Activated T-cell treated with anti-CD3 and anti-CD28 coated beads, Interleukin-2, amount 50 U/mL, for 72 hours (primary cell): ENCODE results near the gene KIAA1671. TPM values are rescaled to one million over a fixed set of nuclear protein-coding genes. Genes with fewer than 3 reads are reported as not detected.
A peak's percentile ranks its signal among the peaks of the same experiment; 100 is the strongest.

ENCODE experiments used
- ATAC-seq, 2 donors: fragments of 150-1000 bp; cut with Tn5 transposase; replicated peaks in 1 of 2; 2 replicates each; pipeline ENCODE4 v1.10.0; 2021; ENCODE audit warnings: moderate library complexity in 2 of 2, mild to moderate bottlenecking in 1 of 2
- DNase-seq, 2 donors: peaks; one replicate each; pipeline ENCODE4 v3.0.0; 2021 to 2022; ENCODE audit warnings: mixed read lengths in 1 of 2
- H3K27ac Mint-ChIP-seq: one replicate; pipeline ENCODE4 v1.8.0; 2022; ENCODE audit warnings: mild to moderate bottlenecking, moderate library complexity, mixed read lengths
- H3K27me3 Mint-ChIP-seq: one replicate; pipeline ENCODE4 v1.8.0; 2022; ENCODE audit warnings: low read depth, mixed read lengths
- H3K36me3 Mint-ChIP-seq, 2 donors: one replicate each; pipeline ENCODE4 v1.8.0; 2022; ENCODE audit warnings: mixed read lengths in 2 of 2, mild to moderate bottlenecking in 1 of 2; ENCODE audit not compliant: insufficient read depth in 2 of 2
- H3K4me1 Mint-ChIP-seq: one replicate; pipeline ENCODE4 v1.8.0; 2022; ENCODE audit warnings: low read depth, mixed read lengths
- H3K4me3 Mint-ChIP-seq, 2 donors: one replicate each; pipeline ENCODE4 v1.8.0; 2022; ENCODE audit warnings: mild to moderate bottlenecking in 2 of 2, mixed read lengths in 2 of 2, moderate library complexity in 2 of 2
- H3K9me3 Mint-ChIP-seq, 2 donors: one replicate each; pipeline ENCODE4 v1.8.0; 2022; ENCODE audit warnings: mixed read lengths in 2 of 2
- total RNA-seq, 2 donors: library from RNA; stranded (reverse); gene quantifications; one replicate each; pipeline ENCODE4 v1.2.3, GENCODE V29; 2022

Gene KIAA1671
- total RNA-seq, 2 donors from 2014 or later, result 6.6 to 10.8 TPM

- DNase-seq (no peak), ATAC-seq (no peak)
- H3K4me1 Mint-ChIP-seq, result no peaks in the 10 kb centered on the region
- H3K27ac Mint-ChIP-seq, result no peak overlapping the region
- H3K4me3 Mint-ChIP-seq, result no peak overlapping the region
- no peaks in the 10 kb centered on the region for H3K36me3 Mint-ChIP-seq
- H3K9me3 Mint-ChIP-seq, result no peaks in the 10 kb centered on the region
- no peaks in the 10 kb centered on the region for H3K27me3 Mint-ChIP-seq
These were observed 10.2 kb upstream of the KIAA1671 start for GRCh38 chr22:24942301-24942700.

- no peak for DNase-seq
- ATAC-seq, result no peak
- H3K4me1 Mint-ChIP-seq, result no peaks in the 10 kb centered on the region
These were observed 8.1 kb upstream of the KIAA1671 start for GRCh38 chr22:24944217-24944937.

DNA sequence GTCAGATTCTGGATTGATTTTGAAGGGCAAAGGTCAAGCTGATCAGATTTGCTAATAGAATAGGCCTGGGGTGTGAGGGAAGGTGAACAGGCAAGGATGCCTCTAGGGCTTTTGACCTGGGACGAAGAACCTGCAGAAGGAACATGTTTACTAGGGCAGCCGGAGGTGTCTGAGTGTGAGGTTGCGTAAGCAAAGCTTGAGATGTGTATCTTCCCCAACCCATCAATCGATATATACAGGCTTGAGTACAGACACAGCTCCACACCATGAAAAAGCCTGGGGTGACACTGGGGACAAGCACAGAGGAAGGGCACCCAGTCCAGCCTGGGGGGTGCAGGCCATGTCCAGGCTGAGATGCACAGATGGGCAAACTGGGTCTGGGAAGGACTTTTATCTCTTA is 7.1 kb upstream of the KIAA1671 start:
- ATAC-seq (no peak), DNase-seq (no peak)
- no peaks in the 10 kb centered on the region for H3K36me3 Mint-ChIP-seq
- H3K27ac Mint-ChIP-seq, result no peak overlapping the region
- peaks cover 19% of the 10 kb centered on the region for H3K27me3 Mint-ChIP-seq
- no peak overlapping the region for H3K4me3 Mint-ChIP-seq
- H3K4me1 Mint-ChIP-seq, result no peaks in the 10 kb centered on the region
- H3K9me3 Mint-ChIP-seq, result no peaks in the 10 kb centered on the region

More at GRCh38 chr22:24944217-24944937, 8.1 kb upstream of the KIAA1671 start:
- H3K27me3 Mint-ChIP-seq, result peaks cover 9% of the 10 kb centered on the region
- H3K36me3 Mint-ChIP-seq, result no peaks in the 10 kb centered on the region
- H3K27ac Mint-ChIP-seq, result no peak overlapping the region
- no peaks in the 10 kb centered on the region for H3K9me3 Mint-ChIP-seq
- no peak overlapping the region for H3K4me3 Mint-ChIP-seq

GRCh38 chr22:24947383-24947782 is 5.1 kb upstream of the KIAA1671 start:
- no peak for DNase-seq
- H3K27ac Mint-ChIP-seq, result no peak overlapping the region
- peaks cover 6% of the 10 kb centered on the region for H3K4me1 Mint-ChIP-seq
- H3K4me3 Mint-ChIP-seq, result no peak overlapping the region
- H3K9me3 Mint-ChIP-seq, result no peaks in the 10 kb centered on the region
- ATAC-seq, result no peak
- peaks cover 36% of the 10 kb centered on the region for H3K27me3 Mint-ChIP-seq
- H3K36me3 Mint-ChIP-seq, result no peaks in the 10 kb centered on the region

DNA sequence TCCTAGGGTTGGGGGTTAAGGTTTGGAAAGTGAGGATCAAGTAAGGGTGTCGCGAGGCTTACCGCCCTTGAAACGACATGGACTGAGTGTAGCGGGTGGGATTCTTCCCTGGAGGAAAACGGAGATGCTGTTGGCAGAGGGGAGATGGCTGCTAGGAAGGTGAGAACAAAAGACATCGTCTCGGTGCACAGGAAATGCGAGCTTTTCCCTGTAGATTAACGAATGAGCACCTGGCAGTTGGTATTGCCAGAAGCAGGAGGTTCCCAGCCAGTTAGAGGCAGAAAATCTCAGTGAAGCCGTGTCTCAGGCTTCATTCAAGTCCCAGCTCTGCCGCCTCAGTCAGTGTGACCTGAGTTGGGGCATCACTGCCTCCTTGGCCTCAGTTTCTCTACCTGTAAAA is 4.6 kb upstream of the KIAA1671 start:
- H3K27me3 Mint-ChIP-seq, result peaks cover 37% of the 10 kb centered on the region
- ATAC-seq (no peak), DNase-seq (no peak)
- H3K4me1 Mint-ChIP-seq, result peaks cover 7% of the 10 kb centered on the region
- H3K36me3 Mint-ChIP-seq, result no peaks in the 10 kb centered on the region
- no peaks in the 10 kb centered on the region for H3K9me3 Mint-ChIP-seq
- H3K4me3 Mint-ChIP-seq, result no peak overlapping the region
- no peak overlapping the region for H3K27ac Mint-ChIP-seq

DNA sequence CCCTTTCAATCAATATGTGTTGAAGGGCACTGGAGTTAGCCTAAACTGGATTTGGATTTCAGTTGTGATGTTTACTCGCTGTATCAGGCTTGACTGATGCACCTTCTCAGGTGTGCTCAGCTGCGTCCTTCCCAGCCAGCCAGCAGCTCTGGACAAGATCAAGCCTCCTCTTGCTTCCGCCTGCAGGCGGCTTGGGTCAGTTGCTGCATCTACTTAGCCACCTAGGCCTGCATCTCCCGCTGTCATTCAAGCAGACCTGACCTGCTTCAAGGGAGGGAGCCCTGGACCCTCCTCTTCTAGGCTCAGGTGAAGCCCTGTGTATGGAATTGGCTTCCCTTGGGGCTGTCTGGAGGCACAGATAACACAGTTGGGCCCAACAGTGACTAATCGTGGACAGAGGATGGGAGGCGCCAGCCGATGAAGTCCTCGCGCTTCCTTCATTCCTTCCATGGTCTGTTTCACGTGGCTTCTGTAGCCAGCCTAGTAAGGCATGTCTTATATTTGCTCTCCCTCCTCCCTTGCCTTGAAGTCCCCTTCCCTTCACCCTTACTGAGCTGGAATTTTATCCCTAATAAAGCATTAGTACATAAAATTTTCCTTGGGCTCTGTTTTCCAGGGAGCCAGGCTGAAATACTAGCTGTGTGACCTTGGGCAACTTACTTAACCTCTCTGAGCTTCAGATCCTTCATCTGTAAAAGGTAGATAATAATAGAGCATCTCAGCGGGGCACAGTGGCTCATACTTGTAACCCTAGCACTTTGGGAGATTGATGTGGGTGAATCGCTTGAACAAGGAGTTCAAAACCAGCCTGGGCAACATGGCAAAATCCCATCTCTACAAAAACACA is 3.9 kb upstream of the KIAA1671 start:
- Mint-ChIP-seq H3K9me3 (no peaks in the 10 kb centered on the region), H3K27me3 (peaks cover 44% of the 10 kb centered on the region), H3K4me3 (no peak overlapping the region), H3K4me1 (peaks cover 12% of the 10 kb centered on the region), H3K27ac (no peak overlapping the region), H3K36me3 (no peaks in the 10 kb centered on the region)
- DNase-seq (no peak), ATAC-seq (no peak)

DNA sequence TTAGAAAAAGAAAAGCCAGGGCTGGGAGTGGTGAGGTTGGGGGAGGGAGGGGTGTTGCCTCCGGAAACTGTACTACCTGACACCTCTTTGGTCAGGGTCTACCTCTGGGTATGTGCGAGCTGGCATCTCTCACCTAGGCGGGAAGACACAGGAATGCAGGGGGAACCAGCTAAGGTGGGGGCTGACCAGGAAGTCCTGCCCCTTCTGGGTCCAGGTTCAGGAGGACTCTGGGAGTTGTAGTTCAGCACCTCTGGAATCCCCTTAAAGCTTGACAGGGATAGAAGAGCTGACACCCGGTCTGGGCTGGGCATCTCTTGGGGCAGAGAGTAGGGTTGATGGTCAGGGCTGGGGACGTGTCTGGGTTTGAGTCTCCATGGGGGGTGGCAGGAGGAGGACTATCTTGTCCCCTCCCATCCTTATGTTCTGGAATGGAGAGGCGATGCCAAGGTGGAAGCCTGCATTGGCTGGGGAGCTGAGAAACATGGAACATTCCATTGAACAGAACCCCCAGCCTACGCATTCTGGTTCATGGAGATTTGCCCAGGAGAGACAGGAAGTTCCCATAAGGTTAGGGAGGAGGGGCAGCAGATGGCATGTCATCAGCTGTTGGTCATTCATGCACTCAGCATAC is 2.1 kb upstream of the KIAA1671 start:
- ATAC-seq (no peak), DNase-seq (no peak)
- Mint-ChIP-seq H3K36me3 (no peaks in the 10 kb centered on the region), H3K9me3 (no peaks in the 10 kb centered on the region), H3K27me3 (peaks cover 60% of the 10 kb centered on the region), H3K4me3 (no peak overlapping the region), H3K27ac (no peak overlapping the region), H3K4me1 (peaks cover 12% of the 10 kb centered on the region)

DNA sequence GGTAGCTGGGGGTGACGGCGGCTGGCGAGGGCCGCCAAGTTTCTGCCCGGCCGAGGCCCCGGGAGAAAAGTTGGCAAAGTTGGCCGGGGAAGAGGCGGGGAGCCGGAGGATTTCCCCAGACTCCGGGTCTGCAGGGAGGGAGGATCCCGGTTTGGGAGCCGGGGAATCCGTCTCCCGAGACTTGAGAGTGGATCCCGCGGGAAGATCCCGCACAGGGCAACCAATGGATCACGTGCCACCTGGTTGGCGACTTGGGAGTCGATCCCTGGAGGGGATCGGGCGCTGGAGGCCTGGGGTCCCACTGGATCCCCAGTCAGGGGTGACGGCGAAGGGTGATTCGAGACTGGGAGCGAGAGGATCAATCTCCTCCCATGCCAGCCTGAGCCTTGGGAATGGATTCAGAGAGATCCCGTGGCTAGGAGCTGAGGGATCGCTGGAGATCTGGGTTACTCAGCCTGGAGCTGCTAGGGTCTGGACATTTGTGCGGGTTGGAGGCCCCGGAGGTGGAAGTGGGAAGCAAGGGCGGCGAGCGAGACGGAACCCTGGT is 394 bp downstream of the KIAA1671 start:
- H3K4me3 Mint-ChIP-seq, result peak overlapping the region; percentile 78 to 95
- H3K4me1 Mint-ChIP-seq, result peaks cover 12% of the 10 kb centered on the region
- DNase-seq, result peak; percentile 5 to 6
- no peak for ATAC-seq
- H3K27ac Mint-ChIP-seq, result no peak overlapping the region
- H3K36me3 Mint-ChIP-seq, result no peaks in the 10 kb centered on the region
- H3K27me3 Mint-ChIP-seq, result peaks cover 68% of the 10 kb centered on the region
- H3K9me3 Mint-ChIP-seq, result no peaks in the 10 kb centered on the region

GRCh38 chr22:24953384-24954113 is 1.0 kb downstream of the KIAA1671 start:
- Mint-ChIP-seq H3K36me3 (no peaks in the 10 kb centered on the region), H3K4me1 (peaks cover 12% of the 10 kb centered on the region), H3K9me3 (no peaks in the 10 kb centered on the region), H3K27me3 (peaks cover 67% of the 10 kb centered on the region), H3K4me3 (peak overlapping the region; percentile 78 to 95), H3K27ac (no peak overlapping the region)
- DNase-seq (no peak), ATAC-seq (no peak)

GRCh38 chr22:24954114-24954463 is 1.6 kb downstream of the KIAA1671 start:
- DNase-seq (no peak), ATAC-seq (no peak)
- Mint-ChIP-seq H3K4me1 (peaks cover 12% of the 10 kb centered on the region), H3K27me3 (peaks cover 62% of the 10 kb centered on the region), H3K9me3 (no peaks in the 10 kb centered on the region), H3K27ac (no peak overlapping the region), H3K4me3 (peak overlapping the region; percentile 36 to 56), H3K36me3 (no peaks in the 10 kb centered on the region)

GRCh38 chr22:24954856-24955255 is 2.3 kb downstream of the KIAA1671 start:
- H3K27me3 Mint-ChIP-seq, result peaks cover 55% of the 10 kb centered on the region

DNA sequence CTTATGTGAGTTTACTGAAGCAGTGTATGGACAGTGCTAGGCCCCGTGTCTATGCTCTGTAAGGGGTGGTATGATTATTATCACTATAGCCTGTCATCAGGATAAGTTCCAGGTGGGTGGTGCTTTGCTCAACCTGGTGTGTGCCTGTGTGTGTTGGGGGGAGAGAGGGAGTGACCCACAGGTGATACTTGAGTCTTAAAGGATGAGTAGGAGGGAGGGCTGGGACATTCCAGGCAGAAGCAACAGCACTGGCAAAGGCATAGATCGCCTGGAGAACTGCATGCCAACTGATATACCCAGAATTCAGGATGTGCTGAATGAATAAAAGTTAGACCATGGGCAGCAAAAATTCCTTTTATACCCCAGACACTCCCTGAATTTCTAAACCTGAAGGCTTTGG is 4.5 kb downstream of the KIAA1671 start:
- Mint-ChIP-seq H3K27ac (no peak overlapping the region), H3K4me3 (no peak overlapping the region), H3K9me3 (no peaks in the 10 kb centered on the region), H3K36me3 (no peaks in the 10 kb centered on the region), H3K27me3 (peaks cover 35% of the 10 kb centered on the region), H3K4me1 (peaks cover 8% of the 10 kb centered on the region)
- no peak for ATAC-seq
- no peak for DNase-seq

More at GRCh38 chr22:24954856-24955255, 2.3 kb downstream of the KIAA1671 start:
- Mint-ChIP-seq H3K4me1 (peaks cover 12% of the 10 kb centered on the region), H3K9me3 (no peaks in the 10 kb centered on the region), H3K4me3 (no peak overlapping the region), H3K27ac (no peak overlapping the region), H3K36me3 (no peaks in the 10 kb centered on the region)
- DNase-seq, result no peak
- ATAC-seq, result no peak
